GM21576 (cell line): ENCODE measurements around the gene MLLT10.

ENCODE experiments used
- ATAC-seq: cut with Tn5 transposase; IDR thresholded peaks from one replicate; pipeline ENCODE4 v1.9.1; 2021; ENCODE audit warnings: mild to moderate bottlenecking, moderate library complexity; ENCODE audit not compliant: unreplicated experiment

Gene MLLT10

GRCh38 chr10:21533467-21534279, at the start of gene MLLT10:
TSS of gene MLLT10 (plus strand) at chr10:21534232. CDS start at chr10:21534645, 413 bp downstream.
- peak; percentile 78 for ATAC-seq

GRCh38 chr10:21487416-21488180, 46.4 kb upstream of the MLLT10 start:
- no peak for ATAC-seq

- no peak for ATAC-seq
These were observed 45.6 kb upstream of the MLLT10 start for GRCh38 chr10:21488246-21488956.

GRCh38 chr10:21488957-21489446, 45.0 kb upstream of the MLLT10 start:
- no peak for ATAC-seq

- no peak for ATAC-seq
These were observed 43.9 kb upstream of the MLLT10 start for GRCh38 chr10:21490028-21490710.

- no peak for ATAC-seq
These were observed 43.3 kb upstream of the MLLT10 start for GRCh38 chr10:21490711-21491105.

- ATAC-seq, result no peak
These were observed 41.6 kb upstream of the MLLT10 start for GRCh38 chr10:21492421-21492820.

GRCh38 chr10:21493784-21494183, 40.2 kb upstream of the MLLT10 start:
- no peak for ATAC-seq

GRCh38 chr10:21494191-21495001, 39.6 kb upstream of the MLLT10 start:
- ATAC-seq, result no peak

- no peak for ATAC-seq
These were observed 38.9 kb upstream of the MLLT10 start for GRCh38 chr10:21495002-21495751.

- peak; percentile 76 for ATAC-seq
These were observed 38.2 kb upstream of the MLLT10 start for GRCh38 chr10:21495752-21496342.

- ATAC-seq, result peak; percentile 48
These were observed 37.5 kb upstream of the MLLT10 start for GRCh38 chr10:21496343-21497176.

GRCh38 chr10:21497177-21497807, 36.7 kb upstream of the MLLT10 start:
- ATAC-seq, result no peak

- ATAC-seq, result no peak
These were observed 35.7 kb upstream of the MLLT10 start for GRCh38 chr10:21498377-21498776.

- ATAC-seq, result no peak
These were observed 35.0 kb upstream of the MLLT10 start for GRCh38 chr10:21498986-21499385.

GRCh38 chr10:21499701-21500577, 34.1 kb upstream of the MLLT10 start:
- no peak for ATAC-seq

GRCh38 chr10:21500578-21500910, 33.5 kb upstream of the MLLT10 start:
- ATAC-seq, result no peak
